Islet precursor cell (in vitro differentiated cells): ENCODE data around the gene SFN.
A peak's percentile ranks its signal among the peaks of the same experiment; 100 is the strongest.
"Not testable (repeated sequence)": the region's sequence is repeated elsewhere in the genome, so short reads cannot be mapped to it uniquely, and the experiment has no call there.

Experiments
- DNase-seq: peaks from one replicate; pipeline ENCODE4 v3.0.0-alpha.2; 2018

Gene SFN

GRCh38 chr1:26839779-26840178 lies 23.2 kb upstream of the SFN start:
- peak; percentile 41 for DNase-seq

GRCh38 chr1:26844424-26845196 lies 18.3 kb upstream of the SFN start:
- no peak for DNase-seq

DNA sequence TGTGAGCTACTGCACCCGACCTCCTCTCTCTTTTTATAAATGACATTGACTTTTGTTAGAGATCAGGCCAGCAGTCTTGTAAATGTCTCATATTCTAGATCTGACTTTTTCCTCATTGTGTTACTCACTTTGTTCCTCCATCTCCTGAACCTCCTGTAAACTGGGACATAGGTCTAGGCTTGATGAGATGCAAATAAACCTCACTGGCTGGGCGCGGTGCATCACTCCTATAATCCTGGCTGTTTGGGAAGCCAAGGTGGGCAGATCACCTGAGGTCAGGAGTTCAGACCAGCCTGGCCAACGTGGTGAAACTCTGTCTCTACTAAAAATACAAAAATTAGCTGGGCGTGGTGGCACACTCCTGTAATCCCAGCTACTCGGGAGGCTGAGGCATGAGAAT lies 15.1 kb upstream of the SFN start:
- DNase-seq, result not testable (repeated sequence)

GRCh38 chr1:26848499-26848898 lies 14.4 kb upstream of the SFN start:
- no peak for DNase-seq

GRCh38 chr1:26848941-26849774 lies 13.8 kb upstream of the SFN start:
- DNase-seq, result peak; percentile 45

DNA sequence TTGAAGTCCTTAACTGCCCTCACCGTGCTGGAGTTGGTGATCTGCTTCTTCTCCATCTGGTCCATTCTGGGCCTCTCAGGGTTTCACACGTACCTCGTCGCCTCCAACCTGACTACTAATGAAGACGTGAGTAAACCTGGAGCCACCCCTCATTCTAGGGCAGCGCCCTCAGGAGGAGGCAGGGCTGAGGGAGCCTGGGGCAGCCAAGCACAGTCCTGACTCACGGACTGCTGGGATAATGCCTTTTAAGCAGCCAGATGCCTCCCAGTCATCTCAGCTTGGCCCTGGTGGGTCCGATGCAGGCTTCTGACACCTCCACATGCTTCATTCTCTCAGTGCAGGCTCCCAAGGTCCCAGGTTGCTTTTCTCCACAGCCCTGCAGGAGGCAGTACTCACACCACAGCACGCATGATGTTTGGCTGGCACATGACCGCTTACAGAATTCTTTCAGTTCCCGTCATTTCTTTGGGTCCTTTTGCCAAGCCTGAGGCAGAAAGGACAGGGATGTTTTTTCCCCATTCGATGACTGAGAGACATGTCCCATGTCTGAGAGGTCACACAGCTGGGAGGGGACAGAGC lies 11.8 kb upstream of the SFN start:
- peak; percentile 59 for DNase-seq

DNA sequence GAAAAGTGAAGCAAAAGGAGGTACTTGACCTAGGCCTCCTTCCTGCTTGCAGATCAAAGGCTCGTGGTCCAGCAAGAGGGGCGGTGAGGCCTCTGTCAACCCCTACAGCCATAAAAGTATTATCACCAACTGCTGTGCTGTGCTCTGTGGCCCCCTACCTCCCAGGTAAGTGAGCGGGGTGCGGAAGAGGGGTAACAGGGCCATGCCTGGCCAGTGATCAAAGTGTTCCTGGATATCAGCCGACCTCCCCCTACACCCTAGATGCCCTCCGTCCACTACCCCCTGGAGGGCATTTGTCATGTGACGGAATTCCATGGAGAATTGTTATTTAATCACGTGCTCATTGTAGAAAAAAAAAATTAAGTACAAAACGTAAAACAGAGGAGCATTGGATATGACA lies 10.2 kb upstream of the SFN start:
- peak; percentile 50 for DNase-seq

GRCh38 chr1:26853156-26853555 lies 9.8 kb upstream of the SFN start:
- DNase-seq, result peak; percentile 95

DNA sequence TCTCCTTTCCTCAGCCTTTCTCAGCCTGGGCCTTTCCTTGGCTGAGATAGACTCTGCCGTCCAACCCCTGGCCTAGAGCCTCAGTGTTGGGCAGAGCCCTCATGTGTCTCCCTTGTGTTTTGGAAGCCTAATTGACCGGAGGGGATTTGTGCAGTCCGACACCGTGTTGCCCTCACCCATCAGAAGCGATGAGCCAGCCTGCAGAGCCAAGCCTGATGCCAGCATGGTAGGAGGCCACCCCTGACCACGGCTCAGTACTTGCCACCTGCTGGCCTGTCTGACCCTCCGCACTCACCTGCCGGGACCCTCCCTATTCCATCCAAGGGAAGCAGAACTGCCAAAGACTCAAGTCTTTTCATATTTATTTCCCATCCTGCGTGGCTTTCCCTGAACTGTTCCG lies 9.3 kb upstream of the SFN start:
- no peak for DNase-seq

- DNase-seq, result no peak
Observed at GRCh38 chr1:26854906-26855305, 8.0 kb upstream of the SFN start.

DNA sequence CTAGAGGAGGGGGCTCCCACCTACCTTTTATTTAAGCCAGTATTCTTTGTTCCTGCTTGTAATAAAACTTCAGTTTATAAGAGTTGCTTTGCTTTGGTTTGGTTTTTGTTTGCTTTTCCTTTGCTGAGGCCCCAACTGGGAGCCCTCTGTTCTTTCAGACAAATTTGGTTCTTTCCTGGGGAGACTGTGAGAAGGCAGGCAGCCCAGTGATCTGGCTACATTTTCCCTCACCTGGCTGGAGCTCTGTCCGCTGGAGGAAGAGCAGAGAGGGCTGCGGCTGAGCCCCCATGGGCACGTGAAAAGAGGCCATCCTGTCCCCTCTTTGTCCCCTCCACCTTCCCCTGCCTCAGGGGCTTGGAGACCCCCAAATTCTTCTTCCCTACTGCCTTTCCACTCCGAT lies 7.3 kb upstream of the SFN start:
- no peak for DNase-seq

DNA sequence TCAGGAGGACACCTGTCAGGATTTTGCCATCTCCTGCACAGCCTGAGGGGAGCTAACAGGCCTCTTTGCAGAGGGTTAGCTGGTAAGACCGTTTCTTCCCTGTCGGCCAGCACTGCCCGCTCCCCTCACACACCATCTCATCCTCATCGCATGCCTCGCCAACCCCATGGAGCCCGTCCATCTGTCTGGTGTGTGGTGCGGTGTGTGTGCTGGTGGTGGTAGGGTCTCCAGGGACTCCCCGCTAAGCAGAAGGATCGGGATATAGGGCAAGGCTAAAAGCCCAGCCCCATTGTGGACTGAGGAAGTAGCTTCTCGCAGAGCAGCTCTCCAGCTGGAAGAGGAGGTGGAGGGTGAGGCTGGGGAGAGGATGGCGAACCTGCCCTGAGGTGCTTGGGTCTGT lies 6.8 kb upstream of the SFN start:
- no peak for DNase-seq

GRCh38 chr1:26856604-26857469 lies 6.1 kb upstream of the SFN start:
- DNase-seq, result peak; percentile 89

DNA sequence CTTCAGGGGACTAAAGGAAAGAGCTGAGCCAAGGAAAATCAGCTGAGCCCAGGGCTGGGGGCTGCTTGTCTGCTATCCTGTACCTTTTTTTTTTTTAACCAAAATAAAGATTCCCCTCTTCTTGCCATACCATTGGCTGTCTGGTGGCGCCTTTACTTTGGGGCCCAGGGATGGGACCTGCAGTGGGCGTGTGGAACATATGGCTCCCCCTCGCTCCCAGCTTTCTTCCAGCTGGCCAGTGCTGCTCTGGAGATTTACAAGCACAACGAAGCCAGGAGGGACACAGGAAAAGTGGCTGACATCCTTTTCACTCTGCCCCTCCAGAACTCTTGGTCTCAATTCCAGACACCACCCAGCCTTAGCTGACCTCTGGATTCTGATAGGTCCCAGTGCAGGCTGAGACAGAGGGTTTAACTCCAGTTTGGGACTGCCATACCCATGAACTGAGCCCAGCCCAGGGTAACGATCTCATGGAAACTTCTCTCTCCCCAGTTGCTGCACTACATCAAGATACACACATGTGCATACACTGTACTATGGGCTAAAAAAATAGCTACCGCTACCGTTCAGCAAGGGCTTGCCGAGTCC lies 5.4 kb upstream of the SFN start:
- DNase-seq, result no peak

DNA sequence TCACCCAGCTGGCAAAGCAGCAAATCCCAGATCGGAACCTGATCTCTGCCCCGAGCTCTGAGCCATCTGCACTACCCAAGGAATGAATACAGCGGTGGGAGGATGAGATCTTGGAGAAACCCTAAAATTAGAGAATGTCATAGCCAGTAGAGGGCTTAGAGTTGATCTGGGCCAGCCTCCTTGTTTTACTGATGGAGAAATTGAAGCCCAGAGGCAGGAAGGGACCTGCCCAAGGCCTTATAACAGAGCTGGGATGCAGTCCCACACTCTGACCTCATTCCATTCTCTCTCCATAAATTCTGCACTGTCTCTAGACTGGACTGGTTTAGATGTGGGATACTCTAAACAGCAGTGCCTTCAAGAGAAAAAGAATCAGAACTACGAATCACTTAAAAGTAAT lies 4.8 kb upstream of the SFN start:
- no peak for DNase-seq

GRCh38 chr1:26858891-26859640 lies 3.9 kb upstream of the SFN start:
- no peak for DNase-seq

- no peak for DNase-seq
Observed at GRCh38 chr1:26861286-26861701, 1.7 kb upstream of the SFN start.

- no peak for DNase-seq
Observed at GRCh38 chr1:26861889-26862378, 1.0 kb upstream of the SFN start.

GRCh38 chr1:26863685-26864077 lies 732 bp downstream of the SFN start:
- DNase-seq, result no peak

DNA sequence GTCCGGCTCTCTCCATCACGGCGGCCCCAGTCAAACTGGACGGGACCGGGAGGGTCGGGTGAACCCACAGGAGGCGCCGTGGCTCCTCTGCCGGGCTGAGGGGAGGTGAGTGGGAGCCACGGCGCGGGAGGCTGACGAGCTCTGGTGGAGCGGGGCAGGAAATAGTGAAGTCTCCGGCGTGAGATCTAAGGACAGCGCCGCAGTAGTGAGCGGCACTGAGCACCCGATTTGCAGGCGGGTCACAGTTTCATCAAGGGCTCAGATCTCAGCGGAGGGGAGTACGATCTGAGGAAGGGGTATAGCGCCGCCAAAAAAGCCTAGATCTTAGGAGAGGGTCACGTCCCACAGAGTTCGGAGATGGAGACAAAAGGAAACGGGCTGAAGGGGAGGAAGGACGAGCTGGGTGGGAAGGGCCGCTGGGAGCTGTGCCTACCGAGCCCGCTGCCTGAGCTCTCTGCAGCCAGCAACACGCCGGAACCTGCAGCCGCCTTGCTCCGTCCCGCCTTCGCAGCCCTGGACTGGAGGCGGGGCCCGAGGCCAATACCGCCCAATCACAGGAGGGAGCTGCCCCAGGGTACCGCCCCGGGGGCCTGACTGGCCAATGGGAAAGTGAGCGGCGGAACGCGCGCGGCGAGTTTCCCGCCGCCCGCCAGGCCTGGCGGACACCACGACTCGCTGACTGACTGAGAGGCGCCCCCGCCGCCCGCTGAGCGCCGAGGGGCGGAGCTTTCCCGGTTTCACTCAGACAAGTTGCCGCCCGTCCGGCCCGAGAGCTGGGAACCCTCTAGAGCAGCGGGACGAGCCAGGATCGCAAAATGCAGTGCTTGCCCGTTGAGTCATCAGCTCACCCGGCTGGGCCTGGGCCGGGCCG lies 1.9 kb downstream of the SFN start:
- peak; percentile 100 for DNase-seq

GRCh38 chr1:26873097-26873496 lies 10.1 kb downstream of the SFN start:
- not testable (repeated sequence) for DNase-seq
